ENCODE data around the gene YBX2.
"Not testable (repeated sequence)": the region's sequence is repeated elsewhere in the genome, so short reads cannot be mapped to it uniquely, and the experiment has no call there.

Gene YBX2

GRCh38 chr17:7252176-7253043 is 42.0 kb downstream of the YBX2 start, which contains the start of gene ELP5:
Gene ELP5 (plus strand): TSS chr17:7252215. CDS start chr17:7252551, 336 bp downstream.
- Histone ChIP-seq H3K4me3 (ENCODE audit: extremely low read depth, insufficient read depth, low read length, poor library complexity, severe bottlenecking) (peak within 1 kb of the TSS; percentile 86), H3K27ac (ENCODE audit: low read depth, low read length, severe bottlenecking) (peak within 1 kb of the TSS; percentile 99), H3K4me1 (ENCODE audit: control insufficient read depth, insufficient read depth, low read length, poor library complexity, severe bottlenecking) (peaks cover 18% of the 10 kb centered on the region), H3K9me3 (ENCODE audit: control insufficient read depth, low read length) (no peaks in the 10 kb centered on the region), H3K36me3 (ENCODE audit: control insufficient read depth, insufficient read depth, low read length) (peaks cover 45% of the 10 kb centered on the region)
- WGBS, 2 experiments (ENCODE audit: insufficient coverage in 2 of 2), result 1% methylated on average over 41 to 45 of the region's 55 CpGs

- Histone ChIP-seq H3K36me3 (ENCODE audit: control insufficient read depth, insufficient read depth, low read length) (peaks cover 44% of the 10 kb centered on the region), H3K9me3 (ENCODE audit: control insufficient read depth, low read length) (no peaks in the 10 kb centered on the region), H3K27ac (ENCODE audit: low read depth, low read length, severe bottlenecking) (peak within 1 kb of the TSS; percentile 99), H3K4me3 (ENCODE audit: extremely low read depth, insufficient read depth, low read length, poor library complexity, severe bottlenecking) (peak within 1 kb of the TSS; percentile 86), H3K4me1 (ENCODE audit: control insufficient read depth, insufficient read depth, low read length, poor library complexity, severe bottlenecking) (peaks cover 18% of the 10 kb centered on the region)
- WGBS, 2 experiments (ENCODE audit: insufficient coverage in 2 of 2), result 0% methylated on average over 16 to 26 of the region's 41 CpGs
Measured at GRCh38 chr17:7251661-7252175, 42.7 kb downstream of the YBX2 start, which contains the start of gene CTDNEP1. Gene CTDNEP1 (minus strand): TSS chr17:7251734. CDS start chr17:7251296, 438 bp downstream.

DNA sequence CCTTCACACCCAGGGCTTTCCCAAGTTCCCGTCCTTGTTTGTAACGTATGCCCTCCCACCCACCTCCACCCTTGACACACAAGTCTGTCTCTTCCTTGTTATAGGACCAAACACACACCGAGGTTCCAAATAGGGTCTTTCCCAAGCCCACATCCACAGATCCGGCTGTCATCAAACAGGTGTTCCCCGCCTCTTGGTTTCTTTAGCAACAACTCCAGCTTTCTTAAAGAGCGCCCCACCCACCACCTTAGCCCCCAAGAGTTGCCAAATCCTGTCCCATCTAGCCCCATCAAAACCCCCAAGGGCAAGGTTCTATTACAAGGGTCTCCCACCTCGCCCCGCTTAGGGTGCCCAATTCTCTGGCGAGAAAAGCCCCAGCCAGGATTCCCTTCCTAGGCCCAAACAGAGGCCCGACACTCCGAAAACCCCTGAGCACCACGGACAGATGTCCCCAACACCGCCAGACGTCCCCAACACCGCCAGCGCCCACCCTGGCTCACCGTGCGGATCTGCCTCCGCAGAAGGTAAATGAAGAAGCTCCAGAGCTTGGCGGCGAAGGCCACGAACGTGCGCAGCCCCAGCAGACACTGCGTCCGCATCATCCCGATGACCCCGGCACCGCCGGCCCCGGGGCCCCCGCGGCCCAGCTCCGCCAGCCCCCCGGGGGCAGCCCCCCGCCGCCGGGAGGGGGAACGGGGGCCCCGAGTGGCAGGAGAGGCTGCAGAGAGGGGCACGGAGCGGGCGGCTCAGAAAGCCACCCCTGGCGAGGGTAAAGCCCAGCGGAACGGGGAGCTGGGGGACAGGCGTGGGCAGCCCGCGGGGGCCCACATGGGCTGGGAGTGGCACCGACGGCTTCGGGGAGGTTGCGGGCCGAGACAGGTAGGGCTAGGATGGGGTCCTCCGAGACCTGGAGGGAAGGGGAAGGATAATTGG is 43.5 kb downstream of the YBX2 start:
- H3K4me1 ChIP-seq (ENCODE audit: control insufficient read depth, insufficient read depth, low read length, poor library complexity, severe bottlenecking), result peaks cover 18% of the 10 kb centered on the region
- H3K27ac ChIP-seq (ENCODE audit: low read depth, low read length, severe bottlenecking), result peak overlapping the region; percentile 99
- H3K36me3 ChIP-seq (ENCODE audit: control insufficient read depth, insufficient read depth, low read length), result peaks cover 44% of the 10 kb centered on the region
- peak overlapping the region; percentile 86 for H3K4me3 ChIP-seq (ENCODE audit: extremely low read depth, insufficient read depth, low read length, poor library complexity, severe bottlenecking)
- H3K9me3 ChIP-seq (ENCODE audit: control insufficient read depth, low read length), result no peaks in the 10 kb centered on the region
- WGBS, 2 experiments (ENCODE audit: insufficient coverage in 2 of 2), result 0 to 2% methylated on average over 20 to 40 of the region's 55 CpGs

DNA sequence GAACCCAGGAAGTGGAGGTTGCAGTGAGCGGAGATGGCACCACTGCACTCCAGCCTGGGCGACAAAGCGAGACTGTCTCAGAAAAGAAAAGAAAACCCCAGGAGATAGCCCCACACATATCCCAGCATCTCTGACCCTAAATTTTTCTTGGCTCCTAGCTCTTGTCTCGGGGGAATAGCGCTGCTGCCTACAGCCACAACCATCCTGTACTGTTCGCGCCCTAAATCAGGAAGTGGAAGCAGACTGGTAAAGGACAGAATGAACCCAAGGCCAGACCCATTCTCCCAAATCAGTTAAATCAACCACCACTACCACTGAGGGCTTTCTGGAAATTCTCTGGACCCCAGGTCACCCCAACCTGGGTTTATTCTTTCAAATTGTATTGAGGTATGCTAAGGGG is 44.6 kb downstream of the YBX2 start:
- Histone ChIP-seq H3K4me1 (ENCODE audit: control insufficient read depth, insufficient read depth, low read length, poor library complexity, severe bottlenecking) (peaks cover 18% of the 10 kb centered on the region), H3K27ac (ENCODE audit: low read depth, low read length, severe bottlenecking) (no peak overlapping the region), H3K9me3 (ENCODE audit: control insufficient read depth, low read length) (no peaks in the 10 kb centered on the region), H3K4me3 (ENCODE audit: extremely low read depth, insufficient read depth, low read length, poor library complexity, severe bottlenecking) (peak overlapping the region; percentile 86), H3K36me3 (ENCODE audit: control insufficient read depth, insufficient read depth, low read length) (peaks cover 41% of the 10 kb centered on the region)
- 92 to 94% methylated on average over 2 to 3 of the region's 7 CpGs for WGBS, 2 experiments (ENCODE audit: insufficient coverage in 2 of 2)

DNA sequence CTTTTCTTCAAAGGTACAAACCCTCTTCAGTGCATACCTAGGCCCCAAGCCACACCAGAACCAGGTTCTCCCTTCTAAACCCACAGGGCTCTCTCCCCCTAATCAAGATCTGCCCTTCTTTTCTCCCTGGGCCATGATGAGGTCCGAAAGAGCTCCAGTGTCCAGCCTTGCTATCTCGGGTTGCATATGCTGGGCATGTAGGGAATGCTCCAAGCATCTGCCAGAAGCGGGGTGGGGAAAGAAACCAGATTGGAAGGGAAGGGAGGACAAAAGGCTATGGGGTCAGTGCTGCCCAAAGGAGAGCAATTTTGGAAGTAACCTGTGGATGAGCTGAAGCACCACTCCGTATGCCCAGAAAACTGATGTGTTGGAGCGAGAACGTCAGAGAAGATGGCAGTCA is 45.2 kb downstream of the YBX2 start:
- Histone ChIP-seq H3K27ac (ENCODE audit: low read depth, low read length, severe bottlenecking) (no peak overlapping the region), H3K4me1 (ENCODE audit: control insufficient read depth, insufficient read depth, low read length, poor library complexity, severe bottlenecking) (peaks cover 18% of the 10 kb centered on the region), H3K36me3 (ENCODE audit: control insufficient read depth, insufficient read depth, low read length) (peaks cover 41% of the 10 kb centered on the region), H3K4me3 (ENCODE audit: extremely low read depth, insufficient read depth, low read length, poor library complexity, severe bottlenecking) (no peak overlapping the region), H3K9me3 (ENCODE audit: control insufficient read depth, low read length) (no peaks in the 10 kb centered on the region)
- WGBS, 2 experiments (ENCODE audit: insufficient coverage in 2 of 2), result 95 to 98% methylated on average over 4 to 6 of the region's 6 CpGs

- Histone ChIP-seq H3K27ac (ENCODE audit: low read depth, low read length, severe bottlenecking) (no peak overlapping the region), H3K4me3 (ENCODE audit: extremely low read depth, insufficient read depth, low read length, poor library complexity, severe bottlenecking) (no peak overlapping the region), H3K36me3 (ENCODE audit: control insufficient read depth, insufficient read depth, low read length) (peaks cover 42% of the 10 kb centered on the region), H3K9me3 (ENCODE audit: control insufficient read depth, low read length) (no peaks in the 10 kb centered on the region), H3K4me1 (ENCODE audit: control insufficient read depth, insufficient read depth, low read length, poor library complexity, severe bottlenecking) (peaks cover 18% of the 10 kb centered on the region)
- WGBS, 2 experiments (ENCODE audit: insufficient coverage in 2 of 2), result 97 to 100% methylated on average over 2 to 3 of the region's 4 CpGs
Measured at GRCh38 chr17:7248796-7249195, 45.6 kb downstream of the YBX2 start.

- Histone ChIP-seq H3K36me3 (ENCODE audit: control insufficient read depth, insufficient read depth, low read length) (peaks cover 38% of the 10 kb centered on the region), H3K4me1 (ENCODE audit: control insufficient read depth, insufficient read depth, low read length, poor library complexity, severe bottlenecking) (peaks cover 12% of the 10 kb centered on the region), H3K4me3 (ENCODE audit: extremely low read depth, insufficient read depth, low read length, poor library complexity, severe bottlenecking) (no peak overlapping the region), H3K27ac (ENCODE audit: low read depth, low read length, severe bottlenecking) (no peak overlapping the region), H3K9me3 (ENCODE audit: control insufficient read depth, low read length) (no peaks in the 10 kb centered on the region)
- 90 to 100% methylated on average over 1 to 2 of the region's 5 CpGs for WGBS, 2 experiments (ENCODE audit: insufficient coverage in 2 of 2)
Measured at GRCh38 chr17:7246779-7247178, 47.7 kb downstream of the YBX2 start.

- WGBS, 2 experiments (ENCODE audit: insufficient coverage in 2 of 2), result 96 to 98% methylated on average over 4 to 8 of the region's 10 CpGs
- H3K9me3 ChIP-seq (ENCODE audit: control insufficient read depth, low read length); H3K4me3 ChIP-seq (ENCODE audit: extremely low read depth, insufficient read depth, low read length, poor library complexity, severe bottlenecking); H3K4me1 ChIP-seq (ENCODE audit: control insufficient read depth, insufficient read depth, low read length, poor library complexity, severe bottlenecking): not testable (repeated sequence)
- Histone ChIP-seq H3K27ac (ENCODE audit: low read depth, low read length, severe bottlenecking) (peak overlapping the region; percentile 30), H3K36me3 (ENCODE audit: control insufficient read depth, insufficient read depth, low read length) (peaks cover 52% of the 10 kb centered on the region)
Measured at GRCh38 chr17:7243838-7244237, 50.6 kb downstream of the YBX2 start.

- H3K4me1 ChIP-seq (ENCODE audit: control insufficient read depth, insufficient read depth, low read length, poor library complexity, severe bottlenecking), result peaks cover 5% of the 10 kb centered on the region
- peak overlapping the region; percentile 30 for H3K27ac ChIP-seq (ENCODE audit: low read depth, low read length, severe bottlenecking)
- peaks cover 52% of the 10 kb centered on the region for H3K36me3 ChIP-seq (ENCODE audit: control insufficient read depth, insufficient read depth, low read length)
- 29 to 83% methylated on average over 1 of the region's 2 CpGs for WGBS, 2 experiments (ENCODE audit: insufficient coverage in 2 of 2)
- H3K9me3 ChIP-seq (ENCODE audit: control insufficient read depth, low read length), result no peaks in the 10 kb centered on the region
- H3K4me3 ChIP-seq (ENCODE audit: extremely low read depth, insufficient read depth, low read length, poor library complexity, severe bottlenecking), result peak overlapping the region; percentile 84
Measured at GRCh38 chr17:7243453-7243729, 51.0 kb downstream of the YBX2 start.

GRCh38 chr17:7242717-7243452 is 51.6 kb downstream of the YBX2 start:
- Histone ChIP-seq H3K4me3 (ENCODE audit: extremely low read depth, insufficient read depth, low read length, poor library complexity, severe bottlenecking) (peak overlapping the region; percentile 84), H3K27ac (ENCODE audit: low read depth, low read length, severe bottlenecking) (peak overlapping the region; percentile 97), H3K4me1 (ENCODE audit: control insufficient read depth, insufficient read depth, low read length, poor library complexity, severe bottlenecking) (peaks cover 5% of the 10 kb centered on the region), H3K9me3 (ENCODE audit: control insufficient read depth, low read length) (no peaks in the 10 kb centered on the region), H3K36me3 (ENCODE audit: control insufficient read depth, insufficient read depth, low read length) (peaks cover 52% of the 10 kb centered on the region)
- 1 to 3% methylated on average over 47 to 49 of the region's 49 CpGs for WGBS, 2 experiments (ENCODE audit: insufficient coverage in 2 of 2)

Measured in mesodermal cell (in vitro differentiated cells).